GM12878 (cell line): ENCODE measurements around the gene SPATA31D1. TPM values are rescaled to one million over a fixed set of nuclear protein-coding genes. Genes with fewer than 3 reads are reported as not detected.

Experiments
- ATAC-seq: fragments of 200-7000 bp; cut with Tn5 transposase; 3 replicates; pipeline ENCODE4 v1.9.1; 2020; ENCODE audit warnings: mild to moderate bottlenecking, moderate library complexity
- BruUV-seq: library from RNA; stranded (reverse); fragments of 400-500 nt; replicated peaks from 2 replicates; lab custom pipeline; 2021; lab: Mats Ljungman, UMichigan
- CTCF ChIA-PET: fragments of 300-600 bp; sonication (Branson Sonifier 250); formaldehyde crosslinking; extraction: SDS; loops from one replicate; lab custom pipeline; 2021; ENCODE audit warnings: inconsistent platforms; lab: Yijun Ruan, JAX
- POLR2A ChIA-PET: fragments of 350-600 bp; formaldehyde crosslinking; extraction: SDS; loops from one replicate; lab custom pipeline; 2021; ENCODE audit warnings: inconsistent platforms; lab: Charles Lee
- RAD21 ChIA-PET: fragments of 300-600 bp; sonication (Branson Sonifier 250); formaldehyde crosslinking; loops from one replicate; lab custom pipeline; 2023; ENCODE audit warnings: antibody characterized with exemption; ENCODE audit not compliant: unreplicated experiment; lab: Charles Lee
- SMC1A ChIA-PET: fragments of 300-600 bp; sonication (Branson Sonifier 250); formaldehyde crosslinking; loops from one replicate; lab custom pipeline; 2023; ENCODE audit not compliant: unreplicated experiment, uncharacterized antibody; lab: Charles Lee
- DNase-seq: peaks from one replicate; pipeline ENCODE4 v3.0.0-alpha.2; 2011; ENCODE audit warnings: low read depth, low spot score
- FAIRE-seq: peaks from 3 replicates; lab custom pipeline; 2011; peaks lifted over from hg19 to GRCh38; lab: Jason Lieb, UNC
- H2AFZ ChIP-seq: 2 replicates; pipeline ENCODE4 v1.6.0; 2011; ENCODE audit warnings: low read depth, low read length, control low read depth; ENCODE audit not compliant: control insufficient read depth
- H3K27ac ChIP-seq: 2 replicates; pipeline ENCODE4 v1.5.1; 2011; ENCODE audit warnings: control low read depth; ENCODE audit not compliant: control insufficient read depth, insufficient read depth
- H3K27me3 ChIP-seq, 2 experiments: replicated peaks in 1 of 2; 2 replicates each; pipeline versions ENCODE4 v1.6.0 to v1.6.1; 2011; ENCODE audit warnings: low read length in 1 of 2; ENCODE audit not compliant: control insufficient read depth in 2 of 2, insufficient read depth in 2 of 2
- H3K36me3 ChIP-seq, 2 experiments: 2 replicates each; pipeline ENCODE4 v1.5.1; 2011; ENCODE audit warnings: low read length in 1 of 2; ENCODE audit not compliant: control insufficient read depth in 2 of 2, insufficient read depth in 2 of 2
- H3K4me1 ChIP-seq: 2 replicates; pipeline ENCODE4 v1.6.1; 2011; ENCODE audit warnings: mild to moderate bottlenecking, low read length, moderate library complexity, mixed read lengths; ENCODE audit not compliant: control insufficient read depth, insufficient read depth
- H3K4me2 ChIP-seq: 2 replicates; pipeline ENCODE4 v1.6.0; 2011; ENCODE audit warnings: control low read depth; ENCODE audit not compliant: control insufficient read depth, insufficient read depth
- H3K4me3 ChIP-seq: fragments of 200-600 bp; sonication (generic); 2 replicates; pipeline ENCODE4 v1.5.1; 2016
- H3K79me2 ChIP-seq: 2 replicates; pipeline ENCODE4 v1.6.0; 2011; ENCODE audit warnings: low read length; ENCODE audit not compliant: control insufficient read depth, insufficient read depth
- H3K9ac ChIP-seq: 2 replicates; pipeline ENCODE4 v1.8.0; 2011; ENCODE audit warnings: low read length, control low read depth, mixed read lengths; ENCODE audit not compliant: control insufficient read depth, insufficient read depth
- H3K9me3 ChIP-seq: replicated peaks from 3 replicates; pipeline ENCODE4 v1.5.1; 2011; ENCODE audit warnings: mild to moderate bottlenecking, low read length; ENCODE audit not compliant: control insufficient read depth, insufficient read depth
- H4K20me1 ChIP-seq: 2 replicates; pipeline ENCODE4 v1.6.0; 2011; ENCODE audit not compliant: control insufficient read depth, insufficient read depth
- BHLHE40 ChIP-seq, 2 experiments: fragments of 450-650 bp in 1 of 2; IDR thresholded peaks; 2 replicates each; pipeline ENCODE4 v1.6.1; 2011 to 2017; ENCODE audit warnings: low read depth in 2 of 2, borderline replicate concordance in 1 of 2, improper control_type of control experiment in 1 of 2, low read length in 1 of 2, mild to moderate bottlenecking in 1 of 2
- CEBPZ ChIP-seq: fragments of 150-350 bp; IDR thresholded peaks from 2 replicates; pipeline ENCODE4 v1.6.1; 2016; ENCODE audit warnings: low read depth, low read length
- CREB1 ChIP-seq: IDR thresholded peaks from 2 replicates; pipeline ENCODE4 v1.6.1; 2012; ENCODE audit warnings: low read depth, mild to moderate bottlenecking, inconsistent platforms
- CTCF ChIP-seq, 3 experiments: IDR thresholded peaks in 2 of 3; conservative IDR thresholded peaks in 1 of 3; 2 replicates each; pipeline ENCODE4 v1.5.1; 2011; ENCODE audit warnings: low read depth in 3 of 3, low read length in 3 of 3, mild to moderate bottlenecking in 3 of 3, control low read depth in 2 of 3, moderate library complexity in 2 of 3, inconsistent platforms in 1 of 3, mixed read lengths in 1 of 3; ENCODE audit not compliant: control insufficient read depth in 2 of 3, insufficient read depth in 1 of 3; ENCODE audit errors: extremely low read depth in 1 of 3
- E4F1 ChIP-seq: fragments of 450-650 bp; IDR thresholded peaks from 2 replicates; pipeline ENCODE4 v1.6.1; 2018; ENCODE audit warnings: borderline replicate concordance, mild to moderate bottlenecking; ENCODE audit not compliant: partially characterized antibody
- ESRRA ChIP-seq: IDR thresholded peaks from 2 replicates; pipeline ENCODE4 v1.6.1; 2012; ENCODE audit warnings: mild to moderate bottlenecking, low read length, improper control_type of control experiment
- HDGF ChIP-seq: fragments of 450-650 bp; IDR thresholded peaks from 2 replicates; pipeline ENCODE4 v1.6.1; 2016; ENCODE audit warnings: antibody characterized with exemption
- LARP7 ChIP-seq: fragments of 450-650 bp; IDR thresholded peaks from 2 replicates; pipeline ENCODE4 v1.6.1; 2017; ENCODE audit warnings: mild to moderate bottlenecking
- MYC ChIP-seq: IDR thresholded peaks from 2 replicates; pipeline ENCODE4 v1.6.1; 2011; ENCODE audit warnings: mild to moderate bottlenecking, low read length, moderate library complexity, inconsistent platforms; ENCODE audit not compliant: insufficient read depth, insufficient replicate concordance, insufficient read length, severe bottlenecking
- NBN ChIP-seq: fragments of 450-650 bp; IDR thresholded peaks from 2 replicates; pipeline ENCODE4 v1.6.1; 2016
- RAD51 ChIP-seq: fragments of 450-650 bp; IDR thresholded peaks from 2 replicates; pipeline ENCODE4 v1.6.1; 2016; ENCODE audit warnings: moderate library complexity, mild to moderate bottlenecking, inconsistent platforms
- RELA ChIP-seq: fragments of 450-650 bp; IDR thresholded peaks from 2 replicates; pipeline ENCODE4 v1.8.0; 2014; ENCODE audit warnings: borderline replicate concordance; ENCODE audit not compliant: partially characterized antibody
- SIX5 ChIP-seq: IDR thresholded peaks from 2 replicates; pipeline ENCODE4 v1.6.1; 2011; ENCODE audit warnings: mild to moderate bottlenecking, low read depth, low read length, moderate library complexity; ENCODE audit not compliant: severe bottlenecking
- ZBED1 ChIP-seq: IDR thresholded peaks from 2 replicates; pipeline ENCODE4 v1.6.1; 2016; ENCODE audit warnings: borderline replicate concordance
- WGBS: methylation state at CpG from one replicate; pipeline ENCODE4 v1.1.6; 2016; ENCODE audit warnings: low lambda C conversion rate; ENCODE audit not compliant: insufficient replicate concordance, insufficient coverage; ENCODE audit errors: missing lambda C conversion rate; 5-methylcytosine and 5-hydroxymethylcytosine counted together
- in situ Hi-C: fragments of 300-500 bp; cut with MboI; formaldehyde crosslinking; loops from 9 replicates; pipeline ENCODE4 v1.14.3; 2018; ENCODE audit warnings: mixed read lengths
- intact Hi-C: fragments of 100-400 bp; cut with micrococcal nuclease; formaldehyde crosslinking; loops from one replicate; pipeline ENCODE4 v1.14.2; 2022; ENCODE audit not compliant: unreplicated experiment
- polyA plus RNA-seq, 11 experiments: library from polyadenylated mRNA; depleted of rRNA in 4 of 11; unstranded in 6 of 11; stranded (reverse) in 5 of 11; fragments of >200 nt; fragmentation: Nextera tagmentation in 4 of 11; fragmentation: Illumina TruSeq in 1 of 11; extraction: Ambion mirVana in 4 of 11; extraction: Trizol in 1 of 11; gene quantifications; 1 replicate in 1 of 11; 2 replicates in 10 of 11; pipeline versions ENCODE4 v1.2.1 to v1.2.3, GENCODE V29; 2011 to 2016; ENCODE audit warnings: inconsistent platforms in 2 of 11, missing spikeins in 2 of 11, low read depth in 1 of 11
- total RNA-seq, 4 experiments: library from RNA; depleted of rRNA in 3 of 4; stranded (reverse); fragments of >200 nt in 3 of 4; fragmentation: Illumina TruSeq in 1 of 4; extraction: Trizol in 1 of 4; gene quantifications; 2 replicates each; pipeline versions ENCODE4 v1.2.1 to v1.2.3, GENCODE V29; 2013 to 2021
- TF ChIP-seq, protein P1 (sequence below): IDR thresholded peaks from 2 replicates; pipeline ENCODE4 v1.6.1; 2012; ENCODE audit warnings: low read depth, low read length, improper control_type of control experiment

The SPATA31D1 gene
- total and polyA plus RNA-seq, 10 of the 15 experiments (the other 5 are each of a cell fraction or from before 2014, with no cell fraction given): 0.01 to 0.45 (median 0.05) TPM; not detected in 4

DNA sequence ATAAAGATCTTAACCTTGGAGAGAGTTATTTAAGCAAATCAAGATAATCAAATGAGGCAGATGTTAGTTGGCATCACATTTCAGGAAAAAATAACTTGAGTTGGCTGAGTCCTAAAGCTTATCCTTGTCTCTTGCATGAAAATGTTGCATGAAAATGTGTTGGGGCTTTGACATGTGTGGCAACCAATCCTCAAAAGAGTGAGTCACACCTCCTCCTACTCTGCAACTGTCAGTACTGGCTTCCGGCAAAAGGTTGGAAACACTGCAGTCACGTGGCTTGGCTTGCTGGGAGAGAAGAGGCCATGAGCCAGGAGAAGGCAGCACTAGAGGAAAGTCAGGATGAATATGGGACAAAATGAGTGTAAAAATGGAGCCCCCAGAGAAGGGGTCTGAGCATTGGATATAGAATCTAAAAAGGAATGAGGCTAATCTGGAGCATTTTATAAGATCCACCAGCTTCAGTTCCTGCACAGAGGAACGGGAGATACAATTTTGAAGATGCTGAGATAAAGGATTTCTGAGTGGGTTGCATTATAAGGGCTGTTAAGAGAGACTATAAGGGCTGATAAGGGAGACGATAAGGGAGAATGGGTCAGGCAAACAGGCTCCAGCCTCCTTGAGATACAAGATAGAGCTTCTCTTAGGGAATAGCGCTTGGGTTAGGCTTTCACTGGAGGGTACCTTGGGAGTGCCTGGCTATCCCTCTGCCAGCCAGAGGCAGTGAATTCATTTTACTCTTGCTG lies 43.1 kb downstream of the SPATA31D1 start:
- ATAC-seq (no peak), FAIRE-seq (no peak), DNase-seq (no peak)
- SMC1A ChIA-PET: no interaction called here
- intact Hi-C loops: no loop called here
- POLR2A ChIA-PET: no interaction called here
- in situ Hi-C loops: no loop called here
- Histone ChIP-seq H3K4me3 (no peak overlapping the region), H2AFZ (no peak overlapping the region), H3K36me3 (no peaks in the 10 kb centered on the region), H3K27ac (no peak overlapping the region), H4K20me1 (no peaks in the 10 kb centered on the region), H3K4me1 (no peaks in the 10 kb centered on the region), H3K9me3 (no peaks in the 10 kb centered on the region), H3K9ac (no peak overlapping the region), H3K27me3 (no peaks in the 10 kb centered on the region), H3K79me2 (no peaks in the 10 kb centered on the region), H3K4me2 (no peak overlapping the region)
- CTCF ChIA-PET: interaction anchor here (0.6 kb wide), 1 partner anchor 12 kb away, joined by 3 read pairs; no protein-coding TSS in a partner anchor
- no TSS peak for BruUV-seq
- 20% methylated on average over 5 of the region's 5 CpGs for WGBS
- RAD21 ChIA-PET: interaction anchor here (1.1 kb wide), 1 partner anchor 237 kb away, joined by 3 read pairs; no protein-coding TSS in a partner anchor
- no peak for TF ChIP-seq ZBED1
- TF ChIP-seq E4F1: no peak
- no peak for TF ChIP-seq ESRRA
- no peak for TF ChIP-seq RAD51
- TF ChIP-seq CREB1: no peak
- no peak for TF ChIP-seq BHLHE40 (IDR thresholded peaks at IDR 0.05; ENCODE audit: borderline replicate concordance in 1 of 2, low read depth in 2 of 2, low read length in 1 of 2)
- no peak for TF ChIP-seq NBN
- no peak for TF ChIP-seq SIX5
- TF ChIP-seq CTCF (IDR thresholded peaks at IDR 0.05 in 2 of 3, conservative IDR thresholded peaks at IDR 0.05 in 1 of 3; ENCODE audit: control insufficient read depth in 2 of 3, extremely low read depth in 1 of 3, insufficient read depth in 1 of 3, low read depth in 3 of 3, low read length in 3 of 3): no peak
- TF ChIP-seq RELA: no peak
- TF ChIP-seq HDGF: no peak
- TF ChIP-seq MYC: no peak
- TF ChIP-seq, protein P1, sequence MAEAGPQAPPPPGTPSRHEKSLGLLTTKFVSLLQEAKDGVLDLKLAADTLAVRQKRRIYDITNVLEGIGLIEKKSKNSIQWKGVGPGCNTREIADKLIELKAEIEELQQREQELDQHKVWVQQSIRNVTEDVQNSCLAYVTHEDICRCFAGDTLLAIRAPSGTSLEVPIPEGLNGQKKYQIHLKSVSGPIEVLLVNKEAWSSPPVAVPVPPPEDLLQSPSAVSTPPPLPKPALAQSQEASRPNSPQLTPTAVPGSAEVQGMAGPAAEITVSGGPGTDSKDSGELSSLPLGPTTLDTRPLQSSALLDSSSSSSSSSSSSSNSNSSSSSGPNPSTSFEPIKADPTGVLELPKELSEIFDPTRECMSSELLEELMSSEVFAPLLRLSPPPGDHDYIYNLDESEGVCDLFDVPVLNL: no peak
- no peak for TF ChIP-seq LARP7
- no peak for TF ChIP-seq CEBPZ
